Keratinocyte (primary cell): ENCODE measurements around the gene STOM. TPM values are rescaled to one million over a fixed set of nuclear protein-coding genes. Genes with fewer than 3 reads are reported as not detected.
A peak's percentile ranks its signal among the peaks of the same experiment; 100 is the strongest.

Experiments used
- DNase-seq: peaks from one replicate; pipeline ENCODE4 v3.0.0-alpha.2; 2011; ENCODE audit warnings: low read depth, missing footprints, low spot score
- FAIRE-seq: peaks from 2 replicates; lab custom pipeline; 2011; peaks lifted over from hg19 to GRCh38; lab: Jason Lieb, UNC
- H2AFZ ChIP-seq: 2 replicates; pipeline ENCODE4 v1.6.0; 2012; ENCODE audit warnings: low read length, control low read depth, inconsistent platforms; ENCODE audit not compliant: control insufficient read depth
- H3K27ac ChIP-seq: 2 replicates; pipeline ENCODE4 v1.5.1; 2011; ENCODE audit warnings: low read length; ENCODE audit not compliant: control insufficient read depth, insufficient read depth
- H3K27me3 ChIP-seq: 3 replicates; pipeline ENCODE4 v1.6.0; 2011; ENCODE audit warnings: low read length; ENCODE audit not compliant: control insufficient read depth, insufficient read depth; ENCODE audit errors: extremely low read depth
- H3K36me3 ChIP-seq, 2 experiments: 2 replicates in 1 of 2; 3 replicates in 1 of 2; pipeline ENCODE4 v1.5.1; 2011; ENCODE audit warnings: low read length in 2 of 2, mild to moderate bottlenecking in 1 of 2; ENCODE audit not compliant: control insufficient read depth in 2 of 2, insufficient read depth in 2 of 2; ENCODE audit errors: extremely low read depth in 1 of 2
- H3K4me1 ChIP-seq: 3 replicates; pipeline ENCODE4 v1.5.1; 2011; ENCODE audit warnings: low read length; ENCODE audit not compliant: control insufficient read depth, insufficient read depth; ENCODE audit errors: extremely low read depth
- H3K4me2 ChIP-seq: 3 replicates; pipeline ENCODE4 v1.6.0; 2011; ENCODE audit warnings: low read depth, low read length; ENCODE audit not compliant: control insufficient read depth, insufficient read depth; ENCODE audit errors: extremely low read depth
- H3K4me3 ChIP-seq, 3 experiments: fragments of 200-600 bp in 1 of 3; sonication (generic) in 1 of 3; 2 replicates in 2 of 3; 3 replicates in 1 of 3; pipeline ENCODE4 v1.5.1; 2011 to 2016; ENCODE audit warnings: low read length in 3 of 3, mild to moderate bottlenecking in 3 of 3, control low read depth in 2 of 3, inconsistent platforms in 1 of 3, low read depth in 1 of 3, mixed read lengths in 1 of 3, mixed run types in 1 of 3, moderate library complexity in 1 of 3; ENCODE audit not compliant: control insufficient read depth in 2 of 3, insufficient read depth in 2 of 3; ENCODE audit errors: extremely low read depth in 1 of 3
- H3K79me2 ChIP-seq: 2 replicates; pipeline ENCODE4 v1.6.0; 2012; ENCODE audit warnings: low read length; ENCODE audit not compliant: control insufficient read depth, insufficient read depth
- H3K9ac ChIP-seq: 3 replicates; pipeline ENCODE4 v1.6.0; 2011; ENCODE audit warnings: low read length; ENCODE audit not compliant: control insufficient read depth, insufficient read depth; ENCODE audit errors: extremely low read depth
- H3K9me1 ChIP-seq: 3 replicates; pipeline ENCODE4 v1.6.0; 2011; ENCODE audit warnings: low read length; ENCODE audit not compliant: control insufficient read depth, insufficient read depth; ENCODE audit errors: extremely low read depth
- H3K9me3 ChIP-seq: 2 replicates; pipeline ENCODE4 v1.5.1; 2012; ENCODE audit warnings: low read depth, low read length; ENCODE audit not compliant: control insufficient read depth
- H4K20me1 ChIP-seq: 3 replicates; pipeline ENCODE4 v1.6.0; 2011; ENCODE audit warnings: low read length; ENCODE audit not compliant: control insufficient read depth, insufficient read depth; ENCODE audit errors: extremely low read depth
- EZH2 ChIP-seq: IDR thresholded peaks from one replicate; pipeline ENCODE4 v1.6.1; 2012; ENCODE audit warnings: inconsistent platforms, mild to moderate bottlenecking, low read length, moderate library complexity
- dilution Hi-C: fragments of 300-500 bp; cut with MboI; formaldehyde crosslinking; loops from one replicate; pipeline ENCODE4 v1.7.0; 2020; ENCODE audit warnings: low sequenced_read_pairs; ENCODE audit not compliant: extremely low pct_ligation_motif_present
- polyA plus RNA-seq, 5 experiments: library from polyadenylated mRNA; depleted of rRNA in 3 of 5; stranded (reverse) in 3 of 5; stranded (forward) in 1 of 5; unstranded in 1 of 5; fragments of >200 nt; gene quantifications; 1 replicate in 1 of 5; 2 replicates in 3 of 5; 3 replicates in 1 of 5; pipeline versions ENCODE4 v1.2.1 to v1.2.3, GENCODE V29; 2011 to 2012; ENCODE audit warnings: missing spikeins in 2 of 5, low read depth in 1 of 5, low replicate concordance in 1 of 5
- TF ChIP-seq, protein P1 (sequence below), 3 experiments: IDR thresholded peaks in 1 of 3; conservative IDR thresholded peaks in 1 of 3; optimal IDR thresholded peaks in 1 of 3; 2 replicates in 2 of 3; 3 replicates in 1 of 3; pipeline versions ENCODE3 to v1.5.1; 2011; ENCODE audit warnings: low read length in 3 of 3, mild to moderate bottlenecking in 3 of 3, moderate library complexity in 2 of 3, control low read depth in 1 of 3, inconsistent platforms in 1 of 3; ENCODE audit not compliant: insufficient read depth in 2 of 3; ENCODE audit errors: extremely low read depth in 1 of 3

STOM gene
- polyA plus RNA-seq, 1 donor (not counting 4 experiments of a cell fraction or from before 2014, with no cell fraction given) = 121 TPM

DNA sequence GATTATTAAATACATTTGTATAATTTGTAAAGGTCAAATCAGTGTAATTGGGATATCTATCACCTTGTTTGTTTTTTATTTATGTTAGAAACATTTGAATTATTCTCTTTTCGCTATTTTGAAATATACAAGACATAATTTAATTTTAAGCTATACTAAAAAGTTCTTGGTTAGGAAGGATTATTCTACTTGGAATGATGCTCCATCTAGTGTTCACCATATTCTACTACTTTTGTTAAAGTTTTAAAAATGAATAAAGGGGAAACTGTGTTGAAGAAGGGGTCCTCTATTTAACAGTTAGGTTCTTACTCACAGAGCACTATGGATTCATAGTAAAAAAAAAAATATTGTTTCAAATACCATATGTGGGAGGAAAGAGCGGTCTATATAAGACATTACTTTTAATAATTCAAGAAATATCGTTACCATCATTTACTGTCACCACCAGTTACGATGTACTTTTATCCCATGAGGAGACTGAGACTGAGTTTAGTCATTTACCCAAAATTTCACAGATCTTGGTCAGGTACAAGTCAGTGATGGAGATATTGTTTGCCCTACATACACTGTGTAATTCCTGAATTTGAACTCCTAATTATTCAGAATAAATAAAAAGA, 6.3 kb upstream of the STOM start:
- H3K36me3 ChIP-seq = no peaks in the 10 kb centered on the region
- TF ChIP-seq EZH2 = no peak
- TF ChIP-seq, protein P1, sequence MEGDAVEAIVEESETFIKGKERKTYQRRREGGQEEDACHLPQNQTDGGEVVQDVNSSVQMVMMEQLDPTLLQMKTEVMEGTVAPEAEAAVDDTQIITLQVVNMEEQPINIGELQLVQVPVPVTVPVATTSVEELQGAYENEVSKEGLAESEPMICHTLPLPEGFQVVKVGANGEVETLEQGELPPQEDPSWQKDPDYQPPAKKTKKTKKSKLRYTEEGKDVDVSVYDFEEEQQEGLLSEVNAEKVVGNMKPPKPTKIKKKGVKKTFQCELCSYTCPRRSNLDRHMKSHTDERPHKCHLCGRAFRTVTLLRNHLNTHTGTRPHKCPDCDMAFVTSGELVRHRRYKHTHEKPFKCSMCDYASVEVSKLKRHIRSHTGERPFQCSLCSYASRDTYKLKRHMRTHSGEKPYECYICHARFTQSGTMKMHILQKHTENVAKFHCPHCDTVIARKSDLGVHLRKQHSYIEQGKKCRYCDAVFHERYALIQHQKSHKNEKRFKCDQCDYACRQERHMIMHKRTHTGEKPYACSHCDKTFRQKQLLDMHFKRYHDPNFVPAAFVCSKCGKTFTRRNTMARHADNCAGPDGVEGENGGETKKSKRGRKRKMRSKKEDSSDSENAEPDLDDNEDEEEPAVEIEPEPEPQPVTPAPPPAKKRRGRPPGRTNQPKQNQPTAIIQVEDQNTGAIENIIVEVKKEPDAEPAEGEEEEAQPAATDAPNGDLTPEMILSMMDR (optimal IDR thresholded peaks at IDR 0.05 in 1 of 3, IDR thresholded peaks at IDR 0.05 in 1 of 3, conservative IDR thresholded peaks at IDR 0.05 in 1 of 3; ENCODE audit: extremely low read depth in 1 of 3, insufficient read depth in 2 of 3, low read length in 3 of 3) = peak in 2 of 3 experiments; percentile 12
- dilution Hi-C loops = no loop called here
- H3K4me1 ChIP-seq = peaks cover 40% of the 10 kb centered on the region
- no peaks in the 10 kb centered on the region for H3K9me1 ChIP-seq
- no peak for DNase-seq
- H3K79me2 ChIP-seq = no peaks in the 10 kb centered on the region
- no peaks in the 10 kb centered on the region for H3K9me3 ChIP-seq
- no peak overlapping the region for H3K27ac ChIP-seq
- no peak overlapping the region for H2AFZ ChIP-seq
- no peak for FAIRE-seq
- H4K20me1 ChIP-seq = no peaks in the 10 kb centered on the region
- H3K27me3 ChIP-seq = no peaks in the 10 kb centered on the region
- H3K4me3 ChIP-seq = no peak overlapping the region
- H3K4me2 ChIP-seq = no peak overlapping the region
- no peak overlapping the region for H3K9ac ChIP-seq

DNA sequence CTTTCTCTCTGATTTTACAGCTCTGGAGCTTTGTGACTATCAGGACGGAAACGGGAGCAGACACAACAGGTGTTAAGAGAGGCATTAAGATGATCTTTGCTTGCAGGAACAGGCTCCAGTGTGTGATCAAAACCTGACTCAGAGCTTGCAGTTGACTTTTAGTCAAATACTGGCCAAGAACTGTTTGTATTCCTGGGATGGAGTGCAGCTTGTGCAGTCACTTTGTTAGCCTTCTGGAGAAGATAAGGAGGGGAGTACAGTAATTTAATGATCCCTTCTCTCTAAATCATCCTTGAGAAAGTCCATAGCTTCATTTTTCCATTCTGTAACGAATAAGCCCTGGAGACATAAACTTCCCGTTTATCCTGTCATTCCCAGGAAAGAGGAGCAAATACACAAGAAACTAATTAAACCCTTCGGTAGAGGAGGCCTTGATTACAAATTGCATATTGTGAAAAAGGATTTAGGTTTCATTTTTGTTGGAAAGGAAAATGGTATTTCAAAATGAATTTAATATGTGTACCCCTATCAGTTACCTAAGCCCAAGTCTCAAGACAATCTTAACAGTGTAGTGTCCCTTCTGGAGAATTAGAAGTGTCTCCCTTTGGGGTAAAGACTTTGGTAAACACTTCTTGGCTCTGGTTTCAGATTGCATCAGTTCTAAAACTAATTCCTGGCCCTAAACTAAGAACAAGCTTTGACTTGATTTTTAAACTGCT, 3.1 kb upstream of the STOM start:
- Histone ChIP-seq H3K4me1 (peaks cover 45% of the 10 kb centered on the region), H3K36me3 (no peaks in the 10 kb centered on the region), H3K4me3 (peak overlapping the region in 2 of 3 experiments; percentile 16 to 20), H3K9me1 (no peaks in the 10 kb centered on the region), H3K27ac (peak overlapping the region; percentile 90), H4K20me1 (no peaks in the 10 kb centered on the region), H2AFZ (no peak overlapping the region), H3K9ac (peak overlapping the region; percentile 41), H3K4me2 (peak overlapping the region; percentile 63), H3K27me3 (no peaks in the 10 kb centered on the region), H3K79me2 (peaks cover 15% of the 10 kb centered on the region), H3K9me3 (no peaks in the 10 kb centered on the region)
- TF ChIP-seq, protein P1 (optimal IDR thresholded peaks at IDR 0.05 in 1 of 3, IDR thresholded peaks at IDR 0.05 in 1 of 3, conservative IDR thresholded peaks at IDR 0.05 in 1 of 3; ENCODE audit: extremely low read depth in 1 of 3, insufficient read depth in 2 of 3, low read length in 3 of 3) = no peak
- no peak for TF ChIP-seq EZH2
- DNase-seq (peak; percentile 80), FAIRE-seq (peak; percentile 99)
- dilution Hi-C loops = no loop called here
